Stimulated activated CD4-positive, alpha-beta T cell treated with anti-CD3 and anti-CD28 coated beads, Interleukin-2, amount 100 ng/mL, for 4 hours (primary cell): ENCODE measurements around the gene NCSTN.

Experiments used
- DNase-seq: peaks from one replicate; pipeline ENCODE4 v3.0.0-alpha.2; 2020; ENCODE audit warnings: low read depth

Gene NCSTN

GRCh38 chr1:160406131-160406968, 63.2 kb downstream of the NCSTN start:
- DNase-seq: no peak

GRCh38 chr1:160407839-160408801, 64.9 kb downstream of the NCSTN start:
- no peak for DNase-seq
